Measurements from ENCODE around the gene SUSD4. TPM values are rescaled to one million over a fixed set of nuclear protein-coding genes. Genes with fewer than 3 reads are reported as not detected.

SUSD4 gene
- total and polyA plus RNA-seq, 2 of the 8 experiments (the other 6 are each of a cell fraction or from before 2014, with no cell fraction given), result 3.9 to 5.2 TPM

DNA sequence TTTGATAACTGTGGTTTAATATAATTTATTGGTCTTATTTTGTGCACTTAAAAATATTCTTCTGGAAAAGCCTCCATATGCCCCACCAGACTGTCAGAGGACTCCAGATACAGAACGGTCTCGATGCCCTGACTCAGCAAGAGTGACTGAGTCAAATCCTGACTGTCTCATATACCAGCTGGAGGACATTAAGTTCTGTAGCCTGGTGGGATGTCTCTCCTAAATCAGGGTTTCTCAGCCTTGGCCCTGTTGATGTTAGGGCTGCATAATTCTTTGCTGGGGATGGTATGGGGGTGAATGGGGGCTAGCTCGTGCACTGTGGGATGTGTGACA is 153.2 kb downstream of the SUSD4 start (continued):
- TF ChIP-seq EP300 (IDR thresholded peaks at IDR 0.05; ENCODE audit: borderline replicate concordance in 1 of 2, low read depth in 2 of 2, low read length in 2 of 2) (no peak), JUND (IDR thresholded peaks at IDR 0.05; ENCODE audit: low read length) (no peak), GABPA (IDR thresholded peaks at IDR 0.05; ENCODE audit: borderline replicate concordance, insufficient read depth, low read length) (no peak)

All from H1 (cell line).